Astrocyte of the hippocampus (primary cell): ENCODE results near the gene ROR1.

Source experiments
- DNase-seq: peaks from one replicate; pipeline ENCODE4 v3.0.0; 2011; ENCODE audit warnings: low read depth, low spot score

ROR1 gene

DNA sequence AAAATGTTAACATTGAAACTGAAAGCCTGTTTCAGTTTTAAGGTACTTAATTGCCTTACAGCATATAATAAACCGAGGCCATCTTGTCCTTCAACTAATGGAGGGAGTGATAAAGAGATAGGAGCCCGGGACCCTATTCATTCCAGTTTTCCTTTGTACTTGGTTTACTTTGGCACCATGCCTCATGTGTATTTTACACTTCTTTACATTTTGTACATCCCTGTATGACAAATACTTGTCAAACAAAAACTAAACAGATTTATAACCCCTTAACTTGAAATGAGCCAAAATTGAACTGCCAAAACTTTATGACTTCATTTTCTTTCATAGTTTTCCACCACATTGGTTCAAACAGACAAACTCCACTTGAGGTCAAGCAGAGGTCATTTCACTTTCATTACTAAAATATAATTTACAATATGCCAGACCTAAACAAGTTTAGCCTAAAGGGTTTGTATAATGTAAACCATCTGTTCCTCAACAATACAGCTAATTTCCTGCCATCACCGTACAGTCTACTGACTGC, 398.7 kb downstream of the ROR1 start:
- no peak for DNase-seq

DNA sequence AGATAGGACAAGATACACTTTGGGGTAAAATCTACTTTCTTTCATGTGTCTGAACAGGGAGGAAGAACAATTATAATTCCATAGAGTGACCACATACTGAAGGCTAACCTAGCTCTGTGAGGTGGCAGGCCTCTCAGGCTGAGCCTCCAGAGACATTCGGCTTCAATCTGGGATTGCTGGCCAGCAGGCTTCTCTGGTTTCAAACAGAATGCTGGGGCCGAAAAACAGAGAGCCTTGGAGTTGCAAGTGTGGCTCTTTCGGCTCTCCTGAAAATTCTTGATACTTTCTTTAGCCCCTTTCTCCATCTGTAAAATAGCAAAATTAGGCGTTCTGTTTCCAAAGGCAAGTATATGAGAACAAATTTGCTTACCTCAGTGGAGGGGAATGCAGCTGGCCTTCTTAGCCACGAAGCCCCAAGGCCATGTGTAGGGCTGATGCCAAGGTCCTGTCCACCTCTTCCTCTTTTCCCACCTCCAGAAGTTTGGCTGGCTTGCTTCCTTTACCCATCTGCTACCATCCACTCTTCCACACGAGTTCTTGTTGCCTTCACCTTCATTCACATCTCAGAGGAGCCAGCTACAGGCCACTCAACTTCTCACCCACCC, 399.6 kb downstream of the ROR1 start:
- no peak for DNase-seq

- no peak for DNase-seq
Measured at GRCh38 chr1:64175639-64176038, 401.8 kb downstream of the ROR1 start.

DNA sequence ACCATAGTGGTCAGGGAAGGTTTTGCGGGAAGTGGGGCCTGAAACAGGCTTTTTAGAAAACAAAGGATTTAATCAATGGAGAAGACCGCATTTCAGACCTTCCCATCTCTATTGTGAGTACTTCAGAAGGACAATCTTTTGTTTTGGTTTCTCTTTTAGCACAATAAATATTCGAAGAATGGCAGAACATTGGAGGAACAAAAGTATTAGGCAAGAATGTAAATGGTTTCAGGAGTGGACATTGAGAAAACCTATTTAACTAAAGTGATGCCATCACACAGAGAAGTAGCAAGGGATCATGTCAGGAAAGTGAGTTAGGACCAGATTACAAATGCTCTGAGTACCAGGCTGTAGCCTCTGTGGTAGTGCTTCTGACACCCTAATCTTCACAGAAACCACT, 402.8 kb downstream of the ROR1 start:
- DNase-seq, result no peak

DNA sequence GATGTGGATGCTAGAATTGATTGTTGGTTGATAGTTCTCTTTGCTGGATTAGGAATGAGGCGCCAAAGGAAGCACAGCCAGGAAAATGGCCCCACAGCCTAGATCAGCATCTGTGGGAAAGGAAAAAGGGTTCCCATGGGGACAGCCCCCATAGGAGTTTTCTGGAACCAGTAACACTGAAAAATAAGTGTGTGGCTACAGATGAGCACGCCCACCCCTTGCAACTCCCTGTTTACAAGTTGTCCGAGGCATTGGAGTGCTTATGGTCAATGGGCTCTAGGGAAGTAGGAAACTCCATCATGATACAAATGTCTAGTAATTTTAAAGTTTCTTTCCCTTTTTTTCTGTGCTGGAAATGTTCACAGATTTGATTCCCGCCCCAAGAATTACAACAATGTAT, 405.8 kb downstream of the ROR1 start:
- DNase-seq, result no peak

- DNase-seq, result no peak
Measured at GRCh38 chr1:64182207-64182606, 408.4 kb downstream of the ROR1 start.

- no peak for DNase-seq
Measured at GRCh38 chr1:64183395-64184002, 409.7 kb downstream of the ROR1 start.

GRCh38 chr1:64184003-64184440, 410.2 kb downstream of the ROR1 start:
- DNase-seq, result no peak

DNA sequence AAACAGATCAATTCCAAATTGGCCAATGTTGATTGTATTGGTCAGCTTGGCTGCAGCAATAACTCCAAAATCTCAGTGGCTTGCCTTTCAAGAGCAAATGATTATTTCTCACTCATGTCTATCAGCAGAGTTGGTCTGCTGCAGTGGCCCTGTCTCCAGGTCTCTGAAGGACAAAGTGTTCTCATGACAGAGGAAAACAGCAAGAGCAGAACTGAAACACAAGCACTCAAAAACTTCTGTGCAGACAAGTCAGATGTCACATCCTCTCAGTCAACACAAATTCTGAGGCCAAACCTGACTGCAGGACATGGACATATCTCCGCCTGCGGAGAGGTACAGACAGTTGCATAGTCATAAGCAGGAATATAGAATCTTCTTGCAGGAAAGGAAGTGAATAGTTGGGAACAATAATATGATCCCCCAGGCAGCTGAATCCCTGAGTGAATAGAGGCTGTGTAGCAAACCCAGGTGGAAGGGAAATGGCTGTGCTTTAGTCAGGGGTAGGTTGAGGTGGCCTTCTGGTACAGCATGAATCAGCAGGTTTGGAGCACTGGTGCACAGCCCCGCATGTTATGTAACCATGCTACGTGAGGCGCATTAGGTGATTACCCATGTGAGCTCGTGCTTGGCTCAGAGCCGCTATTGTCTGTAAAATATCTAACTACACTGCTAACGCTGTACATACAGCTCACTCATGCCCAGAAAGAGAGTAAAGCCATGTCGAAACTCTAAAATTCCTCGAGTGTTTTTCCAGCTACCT, 412.5 kb downstream of the ROR1 start:
- DNase-seq, result no peak

DNA sequence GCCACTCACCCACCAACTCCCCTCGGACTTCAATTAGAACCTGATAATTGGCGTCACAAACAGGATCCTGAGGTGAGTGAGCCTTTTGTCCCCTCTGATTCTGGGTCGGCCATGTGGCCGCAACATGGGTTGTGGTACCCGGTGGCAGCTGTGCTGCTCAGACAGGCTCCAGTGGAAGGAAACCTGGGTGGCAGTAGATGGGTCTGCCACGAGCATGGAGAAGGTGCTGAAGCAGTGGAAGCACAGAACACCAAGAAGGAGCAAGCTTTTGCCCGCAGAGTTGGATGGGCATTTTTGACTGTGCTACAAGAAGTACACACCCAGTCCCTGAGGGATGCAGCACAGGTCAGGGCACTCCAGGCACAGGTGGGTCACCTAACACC, 413.1 kb downstream of the ROR1 start:
- DNase-seq, result no peak

DNA sequence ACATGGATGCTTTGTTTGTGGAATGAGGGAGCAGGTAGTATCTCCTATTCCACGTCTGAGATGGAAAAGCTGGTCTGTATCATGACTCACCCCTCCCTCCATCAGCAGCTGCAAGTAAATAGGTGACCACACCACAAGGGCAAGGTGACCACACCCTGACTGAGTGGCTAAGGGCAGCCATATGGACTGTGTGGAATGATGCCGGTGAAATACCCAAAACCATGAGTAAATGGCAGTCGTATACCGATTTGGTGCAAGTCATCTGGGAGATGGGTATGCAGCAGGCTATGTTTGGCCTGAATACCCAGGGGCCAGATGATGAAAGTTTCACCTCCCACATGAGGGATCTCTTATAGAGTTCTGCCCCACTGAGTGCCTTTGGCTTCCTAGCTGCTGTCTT, 413.8 kb downstream of the ROR1 start:
- DNase-seq, result no peak

DNA sequence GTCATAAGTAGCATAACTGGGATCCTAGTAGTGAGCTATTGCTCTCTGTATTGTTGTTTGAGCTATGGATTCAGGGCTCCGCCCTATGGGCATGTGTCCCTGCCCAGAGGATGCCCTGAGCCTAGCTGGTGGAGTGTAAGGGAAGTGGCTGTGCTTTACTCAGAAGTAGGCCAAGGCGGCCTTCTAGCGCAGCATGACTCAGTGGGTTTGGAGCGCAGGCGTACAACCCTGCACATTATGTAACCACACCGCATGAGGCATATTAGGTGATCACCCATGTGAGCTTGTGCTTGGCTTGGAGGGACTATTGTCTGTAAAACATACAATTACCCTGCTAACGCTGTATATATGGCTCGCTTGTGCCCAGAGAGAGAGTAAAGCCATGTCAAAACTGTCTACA, 418.5 kb downstream of the ROR1 start:
- DNase-seq, result no peak

DNA sequence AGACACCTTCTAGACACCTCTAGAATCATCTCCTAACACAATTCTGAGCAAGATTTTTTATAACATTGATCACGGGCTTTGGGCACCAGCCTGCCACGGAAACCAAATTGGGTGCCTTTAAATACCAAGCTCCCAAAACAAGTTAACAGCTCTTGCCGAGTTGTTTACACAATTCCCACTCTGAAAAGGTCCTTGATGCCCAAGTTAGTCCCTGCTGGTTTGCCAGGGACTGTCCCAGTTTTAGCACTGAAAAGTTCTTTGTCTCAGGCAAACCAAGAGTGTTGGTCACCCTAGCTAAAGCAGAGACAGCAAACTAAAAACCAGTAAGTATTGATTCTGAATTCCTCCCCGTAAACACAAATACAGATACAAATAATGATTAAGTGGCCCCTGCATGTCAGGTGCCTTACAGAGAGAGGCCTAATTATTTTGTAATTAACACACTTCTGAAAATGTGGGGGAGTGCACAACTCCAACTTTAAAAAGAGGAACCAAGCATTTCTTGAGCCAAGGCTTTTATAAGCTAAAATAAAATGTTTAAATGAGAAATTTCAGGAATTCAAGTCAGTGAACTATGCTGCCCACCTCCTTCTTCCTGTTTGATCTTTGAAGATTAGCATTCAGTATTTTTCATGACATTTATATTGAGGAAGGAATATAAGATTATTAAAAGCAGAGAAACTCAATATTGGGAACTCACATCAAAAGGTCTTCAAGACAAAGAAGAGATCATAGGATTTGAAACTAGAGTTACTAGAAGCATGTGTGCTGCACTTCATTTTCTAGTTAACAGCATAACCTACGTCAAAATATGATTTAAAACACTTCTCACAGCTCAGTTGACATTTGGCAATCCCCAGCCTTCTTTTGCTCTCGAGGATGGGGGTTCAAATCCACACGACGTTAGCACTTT, 420.6 kb downstream of the ROR1 start:
- DNase-seq, result no peak

DNA sequence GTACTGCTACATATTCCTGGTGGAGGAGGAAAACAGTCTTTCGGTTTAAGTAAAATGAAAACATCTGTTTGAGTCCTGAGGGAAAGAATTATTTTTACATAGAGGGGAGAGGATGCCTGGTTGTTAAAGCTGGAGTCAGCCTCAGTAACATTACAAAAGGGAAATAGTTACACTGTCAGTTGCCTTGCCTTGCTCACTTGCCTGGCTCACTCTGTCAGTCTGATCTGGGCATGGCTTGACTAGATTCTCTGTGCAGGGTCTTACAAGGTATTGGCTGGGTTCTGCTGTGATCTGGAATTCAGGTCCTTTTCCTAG, 421.2 kb downstream of the ROR1 start:
- DNase-seq, result no peak

DNA sequence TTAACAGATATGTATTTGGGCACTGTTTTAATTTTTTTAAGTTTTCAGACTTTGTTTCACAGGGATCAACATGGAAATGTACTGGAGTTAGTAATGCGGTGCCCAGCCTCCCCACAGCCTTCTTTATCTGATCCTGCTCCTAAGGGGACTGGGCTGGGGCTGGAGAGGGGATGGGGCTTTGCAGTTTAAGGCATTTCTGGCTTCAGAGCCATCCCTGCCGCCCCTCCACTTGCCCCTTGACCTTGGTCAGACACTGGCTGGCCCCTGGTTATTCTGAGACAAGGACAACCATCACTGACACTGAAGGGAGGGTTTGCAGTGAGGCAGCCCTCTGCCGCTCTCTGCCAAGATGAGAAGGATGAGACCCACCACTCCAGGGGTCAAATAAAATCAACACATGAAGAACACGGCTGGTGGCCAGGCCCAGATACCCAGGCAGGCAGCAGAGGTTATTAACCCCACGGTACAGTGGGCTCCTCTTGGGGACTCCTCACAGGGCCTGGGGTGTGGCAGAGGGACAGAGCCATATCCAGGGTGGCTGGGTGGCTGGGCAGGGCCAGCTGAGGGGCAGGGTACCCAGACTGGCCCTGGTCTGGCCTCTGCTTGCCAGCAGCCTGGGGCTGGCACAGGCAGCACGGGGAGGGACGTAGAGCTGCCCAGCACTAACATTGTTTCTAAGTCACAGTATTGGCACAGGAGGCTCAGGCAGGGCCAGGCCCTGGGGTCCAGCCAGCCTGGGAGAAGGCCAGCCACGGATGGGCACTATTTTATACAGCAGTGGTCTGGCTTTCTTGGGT, 422.5 kb downstream of the ROR1 start:
- no peak for DNase-seq

DNA sequence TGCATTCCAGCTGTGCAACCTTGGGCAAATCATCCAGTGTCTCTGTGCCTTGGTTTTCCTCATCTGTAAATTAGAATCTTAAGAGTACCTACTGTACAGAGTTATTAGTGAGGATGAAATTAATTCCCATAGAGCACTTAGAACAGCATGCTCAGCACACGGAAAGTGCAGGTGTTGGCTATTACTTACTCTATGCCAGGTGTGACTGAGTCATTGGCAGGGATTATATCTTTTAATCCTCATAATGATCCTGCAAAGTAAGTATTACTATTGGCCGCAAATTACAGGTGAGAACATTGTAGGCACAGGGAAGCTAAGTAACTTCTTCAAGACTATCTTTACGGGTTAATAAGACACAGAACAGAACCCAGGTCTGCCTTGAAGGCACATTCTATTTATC, 423.3 kb downstream of the ROR1 start:
- DNase-seq, result no peak

- DNase-seq, result no peak
Measured at GRCh38 chr1:64199154-64199553, 425.3 kb downstream of the ROR1 start.

GRCh38 chr1:64200064-64200463, 426.2 kb downstream of the ROR1 start:
- no peak for DNase-seq

- DNase-seq, result no peak
Measured at GRCh38 chr1:64203420-64203819, 429.6 kb downstream of the ROR1 start, which contains the start of gene UBE2U. UBE2U (plus strand) TSS chr1:64203623; CDS start chr1:64204051, 428 bp downstream.

DNA sequence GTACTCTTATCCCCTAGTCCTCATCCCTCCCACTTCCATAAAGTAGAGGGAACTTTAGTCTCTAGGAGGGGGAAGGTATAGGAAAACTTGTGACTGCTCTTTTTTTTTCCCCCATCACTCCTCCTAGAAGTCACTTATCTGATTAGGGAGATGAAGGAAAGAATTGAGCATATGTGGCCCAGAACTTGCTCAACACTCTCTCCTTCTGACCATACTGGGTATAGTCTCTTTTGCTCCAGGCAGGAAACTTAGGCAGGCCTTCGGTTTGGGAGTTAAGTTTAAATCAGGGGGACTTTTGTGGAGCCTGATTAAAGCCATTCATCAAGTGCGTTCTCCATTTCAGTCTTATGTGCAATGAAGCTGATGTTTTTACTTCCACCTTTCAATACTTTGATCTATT, 435.4 kb downstream of the ROR1 start:
- DNase-seq, result no peak

GRCh38 chr1:64212031-64212430, 438.2 kb downstream of the ROR1 start:
- peak; percentile 45 for DNase-seq
